Lower lobe of right lung (tissue), 2 donors: Measurements from ENCODE around the gene PDE4D. TPM values are rescaled to one million over a fixed set of nuclear protein-coding genes. Genes with fewer than 3 reads are reported as not detected.

Source experiments
- ATAC-seq, 2 donors: fragments of 200-7000 bp; cut with Tn5 transposase; one replicate each; pipeline ENCODE4 v1.9.1; 2020 to 2022; ENCODE audit warnings: mild to moderate bottlenecking in 2 of 2, moderate library complexity in 2 of 2
- DNase-seq: peaks from one replicate; pipeline ENCODE4 v3.0.0-alpha.2; 2020
- H3K27ac ChIP-seq: fragments of 200-600 bp; one replicate; pipeline ENCODE4 v1.8.0; 2022
- H3K27me3 ChIP-seq: fragments of 200-600 bp; one replicate; pipeline ENCODE4 v1.8.0; 2022; ENCODE audit warnings: low read depth
- H3K36me3 ChIP-seq: fragments of 200-600 bp; one replicate; pipeline ENCODE4 v1.8.0; 2022; ENCODE audit warnings: mild to moderate bottlenecking
- H3K4me1 ChIP-seq: fragments of 200-600 bp; one replicate; pipeline ENCODE4 v1.8.0; 2022
- H3K4me3 ChIP-seq: fragments of 200-600 bp; one replicate; pipeline ENCODE4 v1.8.0; 2022; ENCODE audit warnings: mild to moderate bottlenecking
- H3K9me3 ChIP-seq: fragments of 200-600 bp; one replicate; pipeline ENCODE4 v1.8.0; 2022
- CTCF ChIP-seq: fragments of 200-600 bp; IDR thresholded peaks from one replicate; pipeline ENCODE4 v1.8.0; 2022; ENCODE audit warnings: antibody characterized with exemption, mild to moderate bottlenecking
- intact Hi-C: fragments of 100-400 bp; cut with DNase I; formaldehyde crosslinking; loops from one replicate; pipeline ENCODE4 v1.11.0; 2022
- total RNA-seq: library from RNA; stranded (reverse); fragmentation: NEBNext Ultra II Directional; extraction: Animal tissue kit (Norgen Biotek cat#: 25700); gene quantifications from one replicate; pipeline ENCODE4 v1.2.1, GENCODE V29; 2021
- donor health status: DM: no; HTN: yes; CAD: no; lungs with severe emphysema.

The PDE4D gene
- total RNA-seq, 1 donor from 2014 or later = 71.3 TPM

GRCh38 chr5:59777028-59777427 lies 116.5 kb downstream of the PDE4D start:
- ATAC-seq = no peak
- H3K27ac ChIP-seq = no peak overlapping the region

GRCh38 chr5:59773294-59773693 lies 120.2 kb downstream of the PDE4D start:
- H3K27me3 ChIP-seq = no peaks in the 10 kb centered on the region
- no peak for DNase-seq
- H3K4me1 ChIP-seq = peaks cover 1% of the 10 kb centered on the region
- no peaks in the 10 kb centered on the region for H3K9me3 ChIP-seq
- H3K27ac ChIP-seq = no peak overlapping the region
- intact Hi-C loops = no loop called here
- no peak for TF ChIP-seq CTCF
- no peak overlapping the region for H3K4me3 ChIP-seq
- no peaks in the 10 kb centered on the region for H3K36me3 ChIP-seq
- ATAC-seq = no peak

More at GRCh38 chr5:59777028-59777427, 116.5 kb downstream of the PDE4D start:
- H3K4me1 ChIP-seq = no peaks in the 10 kb centered on the region
- H3K27me3 ChIP-seq = no peaks in the 10 kb centered on the region
- intact Hi-C loops = no loop called here
- H3K4me3 ChIP-seq = no peak overlapping the region
- no peak for DNase-seq
- H3K36me3 ChIP-seq = no peaks in the 10 kb centered on the region
- TF ChIP-seq CTCF = no peak
- H3K9me3 ChIP-seq = no peaks in the 10 kb centered on the region

- Histone ChIP-seq H3K27me3 (no peaks in the 10 kb centered on the region), H3K36me3 (no peaks in the 10 kb centered on the region), H3K27ac (no peak overlapping the region), H3K4me1 (peaks cover 6% of the 10 kb centered on the region), H3K4me3 (no peak overlapping the region), H3K9me3 (no peaks in the 10 kb centered on the region)
- ATAC-seq (no peak), DNase-seq (no peak)
- no peak for TF ChIP-seq CTCF
- intact Hi-C loops = no loop called here
Measured at GRCh38 chr5:59772757-59773156, 120.8 kb downstream of the PDE4D start.

- ATAC-seq = no peak
- Histone ChIP-seq H3K27ac (no peak overlapping the region), H3K9me3 (no peaks in the 10 kb centered on the region), H3K36me3 (no peaks in the 10 kb centered on the region), H3K27me3 (no peaks in the 10 kb centered on the region), H3K4me3 (no peak overlapping the region), H3K4me1 (peaks cover 7% of the 10 kb centered on the region)
- DNase-seq = no peak
- intact Hi-C loops = no loop called here
- no peak for TF ChIP-seq CTCF
Measured at GRCh38 chr5:59772206-59772605, 121.3 kb downstream of the PDE4D start.

GRCh38 chr5:59770953-59771352 lies 122.6 kb downstream of the PDE4D start:
- intact Hi-C loops = no loop called here
- DNase-seq = no peak

More at GRCh38 chr5:59770953-59771352, 122.6 kb downstream of the PDE4D start:
- H3K4me3 ChIP-seq = no peak overlapping the region
- no peak overlapping the region for H3K27ac ChIP-seq
- no peaks in the 10 kb centered on the region for H3K9me3 ChIP-seq
- ATAC-seq = no peak
- H3K27me3 ChIP-seq = no peaks in the 10 kb centered on the region
- H3K36me3 ChIP-seq = no peaks in the 10 kb centered on the region
- TF ChIP-seq CTCF = no peak
- peaks cover 17% of the 10 kb centered on the region for H3K4me1 ChIP-seq
